ENCODE results near the gene PCBP3.

GRCh38 chr21:45724994-45725843, 81.7 kb downstream of the PCBP3 start:
- TF ChIP-seq CTCF (IDR thresholded peaks at IDR 0.05) (no peak), POLR2A (IDR thresholded peaks at IDR 0.05) (no peak)

Measured in lower leg skin (tissue), 3 donors.